OCI-LY1 (cell line): ENCODE measurements around the gene TIAM1.

ENCODE experiments used
- H2AFZ ChIP-seq: fragments of 200-600 bp; sonication (generic), shearing (Covaris generic); 2 replicates; pipeline ENCODE4 v1.6.0; 2014; ENCODE audit warnings: antibody characterized with exemption, mild to moderate bottlenecking, low read length
- H3F3A ChIP-seq: fragments of 200-600 bp; sonication (generic), shearing (Covaris generic); 2 replicates; pipeline ENCODE4 v1.6.0; 2014; ENCODE audit warnings: mild to moderate bottlenecking, antibody characterized with exemption, low read length, moderate library complexity; ENCODE audit not compliant: insufficient read depth
- H3K27ac ChIP-seq: fragments of 200-600 bp; sonication (generic); 2 replicates; pipeline ENCODE4 v1.5.1; 2014; ENCODE audit warnings: low read length, mixed run types, mild to moderate bottlenecking, low read depth; ENCODE audit not compliant: poor library complexity, severe bottlenecking
- H3K27me3 ChIP-seq: fragments of 200-600 bp; sonication (generic); 2 replicates; pipeline ENCODE4 v1.6.0; 2014; ENCODE audit warnings: antibody characterized with exemption, mild to moderate bottlenecking, low read length, moderate library complexity; ENCODE audit not compliant: insufficient read depth
- H3K36me3 ChIP-seq: fragments of 200-600 bp; sonication (generic); 2 replicates; pipeline ENCODE4 v1.6.1; 2014; ENCODE audit warnings: mild to moderate bottlenecking, antibody characterized with exemption, low read length, moderate library complexity, mixed read lengths; ENCODE audit not compliant: insufficient read depth
- H3K4me1 ChIP-seq: fragments of 200-600 bp; sonication (generic); 2 replicates; pipeline ENCODE4 v1.5.1; 2014; ENCODE audit warnings: mild to moderate bottlenecking, low read length, moderate library complexity; ENCODE audit not compliant: insufficient read depth, severe bottlenecking
- H3K4me2 ChIP-seq: fragments of 200-600 bp; sonication (generic), shearing (Covaris generic); 2 replicates; pipeline ENCODE4 v1.6.1; 2014; ENCODE audit warnings: low read length
- H3K4me3 ChIP-seq: fragments of 200-600 bp; sonication (generic); 2 replicates; pipeline ENCODE4 v1.5.1; 2014; ENCODE audit warnings: low read length, low read depth, mild to moderate bottlenecking, mixed read lengths; ENCODE audit not compliant: poor library complexity, severe bottlenecking
- H3K79me2 ChIP-seq: fragments of 200-600 bp; shearing (Covaris generic); 2 replicates; pipeline ENCODE4 v1.6.1; 2016; ENCODE audit warnings: mixed run types, low read length, mixed read lengths; ENCODE audit not compliant: insufficient read depth
- H3K9ac ChIP-seq: fragments of 200-600 bp; sonication (generic), shearing (Covaris generic); 2 replicates; pipeline ENCODE4 v1.6.1; 2014; ENCODE audit warnings: mild to moderate bottlenecking, low read length, mixed read lengths
- H3K9me2 ChIP-seq: fragments of 200-600 bp; sonication (generic), shearing (Covaris generic); 2 replicates; pipeline ENCODE4 v1.6.1; 2014; ENCODE audit warnings: low read depth, mild to moderate bottlenecking, low read length, mixed read lengths
- H3K9me3 ChIP-seq: fragments of 200-600 bp; shearing (Covaris generic); 2 replicates; pipeline ENCODE4 v1.6.1; 2014; ENCODE audit warnings: low read length, mixed read lengths
- H4K20me1 ChIP-seq: fragments of 200-600 bp; sonication (generic), shearing (Covaris generic); 2 replicates; pipeline ENCODE4 v1.6.0; 2016; ENCODE audit warnings: mild to moderate bottlenecking, low read length; ENCODE audit not compliant: insufficient read depth
- EZH2 ChIP-seq: fragments of 200-600 bp; sonication (generic), shearing (Covaris generic); IDR thresholded peaks from 2 replicates; pipeline ENCODE4 v1.8.0; 2017; ENCODE audit warnings: borderline replicate concordance, mixed run types, mild to moderate bottlenecking, antibody characterized with exemption, low read length, moderate library complexity, mixed read lengths
- TF ChIP-seq, protein P1 (sequence below): fragments of 200-600 bp; sonication (generic), shearing (Covaris generic); IDR thresholded peaks from 2 replicates; pipeline ENCODE4 v1.5.1; 2017; ENCODE audit warnings: mild to moderate bottlenecking, antibody characterized with exemption, low read length, moderate library complexity, mixed read lengths

TIAM1 gene

DNA sequence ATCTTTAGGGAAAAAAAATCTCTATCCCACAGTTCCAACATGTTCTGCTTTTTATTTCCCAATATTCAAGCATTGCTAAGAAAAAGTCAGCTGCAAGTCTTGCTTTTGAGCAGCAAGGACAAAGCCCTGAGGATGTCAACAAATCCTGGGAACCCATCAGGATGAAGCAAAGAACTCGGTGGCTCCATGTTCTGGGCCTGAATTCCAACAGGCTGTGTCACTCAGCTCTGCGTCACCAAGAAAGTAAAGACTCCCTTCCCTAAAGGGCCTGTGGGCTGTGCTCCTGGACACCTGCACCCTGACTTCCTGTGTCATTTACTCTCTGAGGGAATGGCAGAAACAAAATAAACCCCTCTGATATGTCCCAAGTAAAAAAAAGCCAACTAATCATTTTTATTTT, 95.5 kb downstream of the TIAM1 start:
- Histone ChIP-seq H2AFZ (no peak overlapping the region), H3K4me1 (no peaks in the 10 kb centered on the region), H3K27me3 (no peaks in the 10 kb centered on the region), H3K79me2 (no peaks in the 10 kb centered on the region), H3K9ac (no peak overlapping the region), H4K20me1 (no peaks in the 10 kb centered on the region), H3K9me3 (peaks cover 3% of the 10 kb centered on the region; the same call in 1 of the 2 replicates), H3K4me2 (no peak overlapping the region), H3K36me3 (no peaks in the 10 kb centered on the region), H3K9me2 (no peaks in the 10 kb centered on the region), H3F3A (no peaks in the 10 kb centered on the region), H3K4me3 (no peak overlapping the region), H3K27ac (no peak overlapping the region)
- TF ChIP-seq EZH2 = no peak
- TF ChIP-seq, protein P1, sequence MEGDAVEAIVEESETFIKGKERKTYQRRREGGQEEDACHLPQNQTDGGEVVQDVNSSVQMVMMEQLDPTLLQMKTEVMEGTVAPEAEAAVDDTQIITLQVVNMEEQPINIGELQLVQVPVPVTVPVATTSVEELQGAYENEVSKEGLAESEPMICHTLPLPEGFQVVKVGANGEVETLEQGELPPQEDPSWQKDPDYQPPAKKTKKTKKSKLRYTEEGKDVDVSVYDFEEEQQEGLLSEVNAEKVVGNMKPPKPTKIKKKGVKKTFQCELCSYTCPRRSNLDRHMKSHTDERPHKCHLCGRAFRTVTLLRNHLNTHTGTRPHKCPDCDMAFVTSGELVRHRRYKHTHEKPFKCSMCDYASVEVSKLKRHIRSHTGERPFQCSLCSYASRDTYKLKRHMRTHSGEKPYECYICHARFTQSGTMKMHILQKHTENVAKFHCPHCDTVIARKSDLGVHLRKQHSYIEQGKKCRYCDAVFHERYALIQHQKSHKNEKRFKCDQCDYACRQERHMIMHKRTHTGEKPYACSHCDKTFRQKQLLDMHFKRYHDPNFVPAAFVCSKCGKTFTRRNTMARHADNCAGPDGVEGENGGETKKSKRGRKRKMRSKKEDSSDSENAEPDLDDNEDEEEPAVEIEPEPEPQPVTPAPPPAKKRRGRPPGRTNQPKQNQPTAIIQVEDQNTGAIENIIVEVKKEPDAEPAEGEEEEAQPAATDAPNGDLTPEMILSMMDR = no peak

DNA sequence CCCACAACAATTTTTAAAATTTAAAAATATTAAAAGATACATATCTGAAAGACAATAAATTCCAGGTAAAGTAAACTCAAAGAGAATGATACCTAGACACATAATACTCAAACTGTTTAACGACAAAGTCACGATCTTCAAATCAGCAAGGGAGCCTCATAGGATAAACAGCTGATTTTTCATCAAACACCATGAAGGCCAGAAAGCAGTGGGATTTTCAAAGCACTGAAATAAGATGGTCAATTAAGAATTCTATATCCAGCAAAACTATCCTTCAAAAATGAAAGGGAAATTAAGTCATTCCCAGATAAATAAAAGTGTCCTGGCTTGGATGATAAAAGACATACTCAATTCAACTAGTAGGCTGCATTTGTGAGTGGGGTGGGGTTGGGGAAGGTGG, 100.5 kb downstream of the TIAM1 start:
- H3K27ac ChIP-seq = no peak overlapping the region
- H4K20me1 ChIP-seq = no peaks in the 10 kb centered on the region
- no peaks in the 10 kb centered on the region for H3F3A ChIP-seq
- TF ChIP-seq EZH2 = no peak
- TF ChIP-seq, protein P1 = no peak
- no peak overlapping the region for H2AFZ ChIP-seq
- no peak overlapping the region for H3K4me2 ChIP-seq
- H3K27me3 ChIP-seq = no peaks in the 10 kb centered on the region
- H3K9me2 ChIP-seq = no peaks in the 10 kb centered on the region
- H3K4me3 ChIP-seq = no peak overlapping the region
- H3K79me2 ChIP-seq = no peaks in the 10 kb centered on the region
- no peaks in the 10 kb centered on the region for H3K36me3 ChIP-seq
- peaks cover 3% of the 10 kb centered on the region; the same call in 1 of the 2 replicates for H3K9me3 ChIP-seq
- H3K4me1 ChIP-seq = no peaks in the 10 kb centered on the region
- H3K9ac ChIP-seq = no peak overlapping the region

DNA sequence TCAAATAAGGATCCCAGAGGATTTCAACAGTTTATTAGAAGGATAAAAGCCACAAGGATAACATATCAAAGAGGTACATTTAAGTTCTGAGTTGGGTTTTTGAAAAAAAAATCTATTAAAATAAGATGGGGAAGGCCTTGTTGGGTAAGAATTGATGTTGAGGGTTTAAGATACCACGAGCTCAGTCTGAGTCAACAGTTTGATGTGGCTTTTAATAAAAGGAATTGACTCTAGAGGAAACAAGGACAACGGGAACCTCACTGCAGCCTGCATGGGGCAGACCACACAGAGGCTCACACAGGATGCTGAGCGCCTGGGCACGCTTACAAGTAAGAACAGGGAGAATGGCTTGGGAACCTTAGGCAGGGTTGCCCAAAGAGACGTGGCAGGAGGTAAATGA, 107.5 kb downstream of the TIAM1 start:
- H3K27me3 ChIP-seq = no peaks in the 10 kb centered on the region
- H3K4me3 ChIP-seq = no peak overlapping the region
- no peaks in the 10 kb centered on the region for H3K9me2 ChIP-seq
- no peaks in the 10 kb centered on the region for H3K4me1 ChIP-seq
- H3K9ac ChIP-seq = no peak overlapping the region
- no peaks in the 10 kb centered on the region for H3F3A ChIP-seq
- H3K27ac ChIP-seq = no peak overlapping the region
- no peaks in the 10 kb centered on the region for H3K9me3 ChIP-seq
- no peaks in the 10 kb centered on the region for H4K20me1 ChIP-seq
- H2AFZ ChIP-seq = no peak overlapping the region
- no peak overlapping the region for H3K4me2 ChIP-seq
- no peaks in the 10 kb centered on the region for H3K36me3 ChIP-seq
- TF ChIP-seq, protein P1 = no peak
- TF ChIP-seq EZH2 = no peak
- H3K79me2 ChIP-seq = no peaks in the 10 kb centered on the region
